ENCODE results near the gene KRTAP19-5.

Gene KRTAP19-5

DNA sequence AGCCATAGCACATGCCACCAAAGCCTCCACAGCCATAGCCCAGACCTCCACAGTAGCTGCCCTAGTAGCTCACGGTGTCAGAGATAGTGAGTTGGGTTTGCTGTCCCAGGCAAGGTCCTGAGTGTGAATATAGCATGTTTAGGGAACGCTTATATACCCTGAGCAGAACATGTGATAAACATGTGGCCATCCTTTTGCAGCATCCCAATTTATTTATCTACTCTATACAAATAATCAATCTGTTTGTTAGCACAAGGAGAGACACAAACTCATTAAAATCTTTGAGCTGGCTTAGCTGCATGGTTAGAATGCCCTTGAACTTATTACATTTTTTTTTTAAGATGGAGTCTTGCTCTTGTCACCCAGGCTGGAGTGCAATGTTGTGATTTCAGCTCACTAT, 14.6 kb downstream of the KRTAP19-5 start, which contains the start of gene KRTAP19-2:
KRTAP19-2 (minus strand) TSS at position 101 of the 400 bp plus-strand sequence; CDS start at position 13, 88 bp downstream.
- TF ChIP-seq CTCF (IDR thresholded peaks at IDR 0.05; ENCODE audit: low read depth, low read length, missing control alignments) = no peak
- DNase-seq (ENCODE audit: low read depth) = no peak
- no peak within 1 kb of the TSS for H3K4me3 ChIP-seq (ENCODE audit: low read depth, low read length)
- in situ Hi-C loops (cut with HindIII; ENCODE audit: low sequenced_read_pairs) = no loop called here

GRCh38 chr21:30486180-30486579, 15.8 kb downstream of the KRTAP19-5 start:
- no peak for DNase-seq (ENCODE audit: low read depth)
- in situ Hi-C loops (cut with HindIII; ENCODE audit: low sequenced_read_pairs) = no loop called here
- no peak overlapping the region for H3K4me3 ChIP-seq (ENCODE audit: low read depth, low read length)
- TF ChIP-seq CTCF (IDR thresholded peaks at IDR 0.05; ENCODE audit: low read depth, low read length, missing control alignments) = no peak

- in situ Hi-C loops (cut with HindIII; ENCODE audit: low sequenced_read_pairs) = no loop called here
- TF ChIP-seq CTCF (IDR thresholded peaks at IDR 0.05; ENCODE audit: low read depth, low read length, missing control alignments) = no peak
- no peak for DNase-seq (ENCODE audit: low read depth)
- no peak overlapping the region for H3K4me3 ChIP-seq (ENCODE audit: low read depth, low read length)
Observed at GRCh38 chr21:30482130-30482529, 19.8 kb downstream of the KRTAP19-5 start.

DNA sequence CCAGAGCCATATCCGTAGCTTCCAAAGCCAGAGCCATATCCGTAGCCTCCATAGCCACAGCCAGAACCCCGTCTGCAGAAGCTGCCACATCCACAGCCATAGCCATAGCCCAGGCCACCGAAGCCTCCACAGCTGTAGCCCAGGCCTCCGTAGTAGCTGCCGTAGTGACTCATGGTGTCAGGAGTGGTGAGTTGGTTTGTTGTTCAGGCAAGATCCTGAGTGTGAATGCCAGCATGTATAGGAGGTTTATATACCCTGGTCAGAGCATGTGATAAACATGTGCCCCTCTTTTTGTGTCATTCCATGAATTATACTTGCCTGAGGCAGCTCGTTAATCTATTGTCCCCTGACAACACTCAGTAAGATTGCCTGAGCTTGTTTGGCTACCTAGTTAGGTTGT, 21.8 kb downstream of the KRTAP19-5 start, which contains the start of gene KRTAP19-1:
KRTAP19-1 (minus strand) TSS at position 223 of the 400 bp plus-strand sequence; CDS start at position 173, 50 bp downstream.
- H3K4me3 ChIP-seq (ENCODE audit: low read depth, low read length) = no peak within 1 kb of the TSS
- no peak for TF ChIP-seq CTCF (IDR thresholded peaks at IDR 0.05; ENCODE audit: low read depth, low read length, missing control alignments)
- in situ Hi-C loops (cut with HindIII; ENCODE audit: low sequenced_read_pairs) = no loop called here
- no peak for DNase-seq (ENCODE audit: low read depth)

GRCh38 chr21:30479259-30479658, 22.7 kb downstream of the KRTAP19-5 start:
- TF ChIP-seq CTCF (IDR thresholded peaks at IDR 0.05; ENCODE audit: low read depth, low read length, missing control alignments) = no peak
- H3K4me3 ChIP-seq (ENCODE audit: low read depth, low read length) = no peak overlapping the region
- DNase-seq (ENCODE audit: low read depth) = no peak
- in situ Hi-C loops (cut with HindIII; ENCODE audit: low sequenced_read_pairs) = no loop called here

- TF ChIP-seq CTCF (IDR thresholded peaks at IDR 0.05; ENCODE audit: low read depth, low read length, missing control alignments) = no peak
- in situ Hi-C loops (cut with HindIII; ENCODE audit: low sequenced_read_pairs) = no loop called here
- no peak for DNase-seq (ENCODE audit: low read depth)
- no peak overlapping the region for H3K4me3 ChIP-seq (ENCODE audit: low read depth, low read length)
Observed at GRCh38 chr21:30478004-30478403, 23.9 kb downstream of the KRTAP19-5 start.

All from astrocyte of the cerebellum (primary cell).